Measurements from ENCODE around the gene AHSA1.

DNA sequence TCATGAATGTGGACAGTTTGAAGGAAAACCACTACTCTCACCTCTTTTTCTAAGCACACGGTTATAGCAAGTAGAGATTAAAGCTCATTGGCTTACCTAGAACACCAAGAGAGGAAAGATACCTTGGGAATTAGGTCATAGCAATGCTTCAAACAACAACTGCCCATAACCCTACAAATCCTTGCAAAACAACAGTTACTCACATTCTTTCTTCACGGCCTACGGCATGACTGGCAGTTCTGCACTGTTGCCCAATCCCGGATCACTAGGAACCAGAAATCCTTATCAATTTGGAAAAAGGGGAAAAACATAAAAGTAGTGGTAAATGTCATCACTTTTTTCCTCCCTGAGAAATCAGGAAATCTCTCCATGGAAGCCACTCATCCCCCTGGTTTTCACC is 50.4 kb downstream of the AHSA1 start:
- TF ChIP-seq, protein P1, sequence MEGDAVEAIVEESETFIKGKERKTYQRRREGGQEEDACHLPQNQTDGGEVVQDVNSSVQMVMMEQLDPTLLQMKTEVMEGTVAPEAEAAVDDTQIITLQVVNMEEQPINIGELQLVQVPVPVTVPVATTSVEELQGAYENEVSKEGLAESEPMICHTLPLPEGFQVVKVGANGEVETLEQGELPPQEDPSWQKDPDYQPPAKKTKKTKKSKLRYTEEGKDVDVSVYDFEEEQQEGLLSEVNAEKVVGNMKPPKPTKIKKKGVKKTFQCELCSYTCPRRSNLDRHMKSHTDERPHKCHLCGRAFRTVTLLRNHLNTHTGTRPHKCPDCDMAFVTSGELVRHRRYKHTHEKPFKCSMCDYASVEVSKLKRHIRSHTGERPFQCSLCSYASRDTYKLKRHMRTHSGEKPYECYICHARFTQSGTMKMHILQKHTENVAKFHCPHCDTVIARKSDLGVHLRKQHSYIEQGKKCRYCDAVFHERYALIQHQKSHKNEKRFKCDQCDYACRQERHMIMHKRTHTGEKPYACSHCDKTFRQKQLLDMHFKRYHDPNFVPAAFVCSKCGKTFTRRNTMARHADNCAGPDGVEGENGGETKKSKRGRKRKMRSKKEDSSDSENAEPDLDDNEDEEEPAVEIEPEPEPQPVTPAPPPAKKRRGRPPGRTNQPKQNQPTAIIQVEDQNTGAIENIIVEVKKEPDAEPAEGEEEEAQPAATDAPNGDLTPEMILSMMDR (IDR thresholded peaks at IDR 0.05), result no peak
- TF ChIP-seq POLR2A (IDR thresholded peaks at IDR 0.05), result no peak
